ENCODE measurements around the gene CNTN4. TPM values are rescaled to one million over a fixed set of nuclear protein-coding genes. Genes with fewer than 3 reads are reported as not detected.

The CNTN4 gene
- total RNA-seq, 1 donor from 2014 or later = 16.1 TPM

GRCh38 chr3:2153053-2153452 is 54.4 kb downstream of the CNTN4 start:
- Mint-ChIP-seq H3K4me3 (ENCODE audit: low read depth) (no peak overlapping the region), H3K27me3 (no peaks in the 10 kb centered on the region), H3K36me3 (ENCODE audit: insufficient read depth) (no peaks in the 10 kb centered on the region), H3K27ac (no peak overlapping the region), H3K9me3 (ENCODE audit: low read depth) (no peaks in the 10 kb centered on the region), H3K4me1 (ENCODE audit: low read depth) (peaks cover 3% of the 10 kb centered on the region)
- no peak for DNase-seq (ENCODE audit: low spot score, unreplicated experiment)
- TF ChIP-seq CTCF (IDR thresholded peaks at IDR 0.05; ENCODE audit: unreplicated experiment) = no peak

- TF ChIP-seq CTCF (IDR thresholded peaks at IDR 0.05; ENCODE audit: unreplicated experiment) = no peak
- Mint-ChIP-seq H3K9me3 (ENCODE audit: low read depth) (no peaks in the 10 kb centered on the region), H3K36me3 (ENCODE audit: insufficient read depth) (no peaks in the 10 kb centered on the region), H3K27ac (no peak overlapping the region), H3K4me3 (ENCODE audit: low read depth) (no peak overlapping the region), H3K4me1 (ENCODE audit: low read depth) (peaks cover 3% of the 10 kb centered on the region), H3K27me3 (no peaks in the 10 kb centered on the region)
- no peak for DNase-seq (ENCODE audit: low spot score, unreplicated experiment)
These were observed 54.9 kb downstream of the CNTN4 start for GRCh38 chr3:2153547-2153946.

- no peaks in the 10 kb centered on the region for H3K27me3 Mint-ChIP-seq
- no peak overlapping the region for H3K4me3 Mint-ChIP-seq (ENCODE audit: low read depth)
- H3K36me3 Mint-ChIP-seq (ENCODE audit: insufficient read depth) = no peaks in the 10 kb centered on the region
- H3K4me1 Mint-ChIP-seq (ENCODE audit: low read depth) = peaks cover 3% of the 10 kb centered on the region
- H3K27ac Mint-ChIP-seq = no peak overlapping the region
- no peak for DNase-seq (ENCODE audit: low spot score, unreplicated experiment)
- no peaks in the 10 kb centered on the region for H3K9me3 Mint-ChIP-seq (ENCODE audit: low read depth)
- no peak for TF ChIP-seq CTCF (IDR thresholded peaks at IDR 0.05; ENCODE audit: unreplicated experiment)
These were observed 56.0 kb downstream of the CNTN4 start for GRCh38 chr3:2154621-2155020.

- H3K27me3 Mint-ChIP-seq = no peaks in the 10 kb centered on the region
- no peak overlapping the region for H3K27ac Mint-ChIP-seq
- peaks cover 3% of the 10 kb centered on the region for H3K9me3 Mint-ChIP-seq (ENCODE audit: low read depth)
- no peaks in the 10 kb centered on the region for H3K36me3 Mint-ChIP-seq (ENCODE audit: insufficient read depth)
- peak overlapping the region; percentile 49 for H3K4me3 Mint-ChIP-seq (ENCODE audit: low read depth)
- DNase-seq (ENCODE audit: low spot score, unreplicated experiment) = peak; percentile 12
- TF ChIP-seq CTCF (IDR thresholded peaks at IDR 0.05; ENCODE audit: unreplicated experiment) = peak; percentile 87
- H3K4me1 Mint-ChIP-seq (ENCODE audit: low read depth) = peaks cover 11% of the 10 kb centered on the region
These were observed 57.7 kb downstream of the CNTN4 start for GRCh38 chr3:2156244-2156847.

GRCh38 chr3:2158828-2159227 is 60.2 kb downstream of the CNTN4 start:
- H3K27ac Mint-ChIP-seq = no peak overlapping the region
- no peak for TF ChIP-seq CTCF (IDR thresholded peaks at IDR 0.05; ENCODE audit: unreplicated experiment)
- H3K4me3 Mint-ChIP-seq (ENCODE audit: low read depth) = no peak overlapping the region
- peaks cover 12% of the 10 kb centered on the region for H3K9me3 Mint-ChIP-seq (ENCODE audit: low read depth)
- peaks cover 15% of the 10 kb centered on the region for H3K4me1 Mint-ChIP-seq (ENCODE audit: low read depth)
- H3K27me3 Mint-ChIP-seq = no peaks in the 10 kb centered on the region
- DNase-seq (ENCODE audit: low spot score, unreplicated experiment) = no peak
- H3K36me3 Mint-ChIP-seq (ENCODE audit: insufficient read depth) = no peaks in the 10 kb centered on the region

Measured in progenitor cell of endocrine pancreas (in vitro differentiated cells).